Measurements from ENCODE around the gene ARPC1B. TPM values are rescaled to one million over a fixed set of nuclear protein-coding genes. Genes with fewer than 3 reads are reported as not detected.

The ARPC1B gene
- polyA plus RNA-seq, 1 experiment: 642 TPM

DNA sequence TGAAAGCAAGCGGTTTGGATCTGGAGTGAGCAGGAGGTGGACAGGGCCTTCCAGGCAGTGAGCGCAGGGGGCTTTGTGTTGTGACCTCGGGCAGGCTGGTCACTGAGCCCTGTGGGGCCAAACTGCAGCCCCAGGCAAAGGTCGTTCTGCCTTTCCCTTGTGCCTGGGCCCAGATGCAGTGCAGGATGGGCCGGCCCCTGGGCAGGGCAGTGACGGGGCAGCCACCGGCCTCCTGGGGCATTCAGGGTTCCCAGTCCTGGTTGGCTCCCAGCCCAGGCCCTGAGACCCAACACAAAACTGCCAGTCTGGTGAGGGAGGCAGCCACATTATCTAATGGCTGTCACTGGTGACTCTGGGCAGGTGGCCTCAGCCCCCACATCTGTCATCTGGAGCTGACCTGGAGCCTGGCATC, 7.1 kb downstream of the ARPC1B start:
- no peaks in the 10 kb centered on the region for H3K27me3 ChIP-seq (ENCODE audit: control insufficient read depth, insufficient read depth, low read length)
- peaks cover 26% of the 10 kb centered on the region for H3K36me3 ChIP-seq (ENCODE audit: control insufficient read depth, insufficient read depth, low read length)
- H3K4me3 ChIP-seq (ENCODE audit: low read depth, low read length): no peak overlapping the region
- CTCF ChIA-PET: interaction anchor here (1.0 kb wide), 1 partner anchor 27 kb away, joined by 4 read pairs; no protein-coding TSS in a partner anchor
- no peak for DNase-seq (ENCODE audit: low read depth)
- TF ChIP-seq, protein P1, sequence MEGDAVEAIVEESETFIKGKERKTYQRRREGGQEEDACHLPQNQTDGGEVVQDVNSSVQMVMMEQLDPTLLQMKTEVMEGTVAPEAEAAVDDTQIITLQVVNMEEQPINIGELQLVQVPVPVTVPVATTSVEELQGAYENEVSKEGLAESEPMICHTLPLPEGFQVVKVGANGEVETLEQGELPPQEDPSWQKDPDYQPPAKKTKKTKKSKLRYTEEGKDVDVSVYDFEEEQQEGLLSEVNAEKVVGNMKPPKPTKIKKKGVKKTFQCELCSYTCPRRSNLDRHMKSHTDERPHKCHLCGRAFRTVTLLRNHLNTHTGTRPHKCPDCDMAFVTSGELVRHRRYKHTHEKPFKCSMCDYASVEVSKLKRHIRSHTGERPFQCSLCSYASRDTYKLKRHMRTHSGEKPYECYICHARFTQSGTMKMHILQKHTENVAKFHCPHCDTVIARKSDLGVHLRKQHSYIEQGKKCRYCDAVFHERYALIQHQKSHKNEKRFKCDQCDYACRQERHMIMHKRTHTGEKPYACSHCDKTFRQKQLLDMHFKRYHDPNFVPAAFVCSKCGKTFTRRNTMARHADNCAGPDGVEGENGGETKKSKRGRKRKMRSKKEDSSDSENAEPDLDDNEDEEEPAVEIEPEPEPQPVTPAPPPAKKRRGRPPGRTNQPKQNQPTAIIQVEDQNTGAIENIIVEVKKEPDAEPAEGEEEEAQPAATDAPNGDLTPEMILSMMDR (IDR thresholded peaks at IDR 0.05; ENCODE audit: insufficient read depth, low read depth, low read length): no peak
- POLR2A ChIA-PET: no interaction called here

DNA sequence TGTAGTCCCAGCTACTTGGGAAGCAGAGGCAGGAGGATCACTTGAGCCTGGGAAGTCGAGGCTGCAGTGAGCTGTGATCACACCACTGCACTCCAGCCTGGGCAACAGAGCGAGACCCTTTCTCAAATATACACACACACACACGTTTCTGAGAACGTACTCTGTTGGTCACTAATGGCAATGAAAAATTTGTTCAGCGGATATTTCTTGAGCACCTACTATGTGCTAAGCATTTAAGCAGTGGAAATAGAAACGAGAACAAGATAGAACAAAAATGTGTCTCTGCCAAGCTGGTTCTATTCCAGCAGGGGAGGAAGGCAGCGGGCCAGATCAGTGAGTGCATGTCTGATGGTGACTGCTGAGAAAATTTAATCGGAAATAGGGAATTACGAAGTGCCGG, 8.7 kb downstream of the ARPC1B start:
- Histone ChIP-seq H3K4me3 (ENCODE audit: low read depth, low read length) (no peak overlapping the region), H3K27me3 (ENCODE audit: control insufficient read depth, insufficient read depth, low read length) (no peaks in the 10 kb centered on the region), H3K36me3 (ENCODE audit: control insufficient read depth, insufficient read depth, low read length) (peaks cover 28% of the 10 kb centered on the region)
- TF ChIP-seq, protein P1 (IDR thresholded peaks at IDR 0.05; ENCODE audit: insufficient read depth, low read depth, low read length): no peak
- CTCF ChIA-PET: no interaction called here
- no peak for DNase-seq (ENCODE audit: low read depth)
- POLR2A ChIA-PET: no interaction called here

DNA sequence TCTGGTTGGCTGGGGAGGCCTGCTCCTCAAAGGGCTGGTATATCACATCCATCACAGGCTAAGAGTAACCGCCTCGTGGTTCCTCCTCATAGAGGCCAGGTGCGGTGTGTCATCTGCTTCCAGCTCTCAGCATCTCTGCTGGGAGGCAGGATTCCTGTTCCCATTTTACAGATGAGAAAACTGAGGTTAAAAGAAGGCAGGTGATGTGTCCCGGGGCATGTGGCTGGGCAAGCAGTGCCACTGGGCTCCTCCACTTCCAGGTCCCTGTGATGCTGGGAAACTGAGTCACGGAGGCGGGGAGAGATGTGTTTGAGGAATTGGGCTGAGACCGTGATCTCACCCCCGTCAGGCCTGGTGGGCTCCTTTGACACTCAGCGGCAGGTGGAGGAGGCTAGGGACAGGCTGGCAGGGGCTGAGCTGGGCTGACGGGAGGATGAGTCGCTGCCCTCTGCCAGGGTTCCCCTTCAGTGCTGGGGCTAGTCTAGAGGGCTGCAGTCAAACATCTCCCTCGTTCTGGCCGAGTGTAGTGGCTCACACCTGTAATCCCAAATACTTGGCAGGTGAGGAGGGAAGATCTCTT, 9.4 kb downstream of the ARPC1B start:
- TF ChIP-seq, protein P1 (IDR thresholded peaks at IDR 0.05; ENCODE audit: insufficient read depth, low read depth, low read length): no peak
- no peak overlapping the region for H3K4me3 ChIP-seq (ENCODE audit: low read depth, low read length)
- ChIA-PET POLR2A (no interaction called here), CTCF (no interaction called here)
- peaks cover 30% of the 10 kb centered on the region for H3K36me3 ChIP-seq (ENCODE audit: control insufficient read depth, insufficient read depth, low read length)
- DNase-seq (ENCODE audit: low read depth): no peak
- no peaks in the 10 kb centered on the region for H3K27me3 ChIP-seq (ENCODE audit: control insufficient read depth, insufficient read depth, low read length)

DNA sequence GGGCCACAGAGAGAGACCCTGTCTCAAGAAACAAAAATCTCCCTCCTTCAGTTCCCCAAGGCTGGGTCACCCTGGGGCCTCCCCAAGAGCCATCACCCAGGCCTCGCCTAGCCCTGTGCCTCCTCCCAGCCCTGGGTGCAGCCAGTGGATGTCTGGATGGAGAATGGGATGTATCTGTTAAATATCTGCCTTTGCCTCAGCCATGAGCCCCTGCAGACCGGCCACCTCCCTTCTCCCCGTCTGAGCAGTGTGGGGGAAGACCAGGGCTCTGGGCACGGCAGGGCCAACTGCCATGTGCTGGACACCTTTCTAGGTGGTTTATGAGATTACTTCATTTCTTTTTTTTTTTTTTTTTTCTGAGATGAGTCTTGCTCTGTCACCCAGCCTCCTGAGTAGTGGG, 10.0 kb downstream of the ARPC1B start:
- ChIA-PET POLR2A (no interaction called here), CTCF (no interaction called here)
- Histone ChIP-seq H3K36me3 (ENCODE audit: control insufficient read depth, insufficient read depth, low read length) (peaks cover 32% of the 10 kb centered on the region), H3K4me3 (ENCODE audit: low read depth, low read length) (no peak overlapping the region), H3K27me3 (ENCODE audit: control insufficient read depth, insufficient read depth, low read length) (no peaks in the 10 kb centered on the region)
- DNase-seq (ENCODE audit: low read depth): no peak
- TF ChIP-seq, protein P1 (IDR thresholded peaks at IDR 0.05; ENCODE audit: insufficient read depth, low read depth, low read length): no peak

DNA sequence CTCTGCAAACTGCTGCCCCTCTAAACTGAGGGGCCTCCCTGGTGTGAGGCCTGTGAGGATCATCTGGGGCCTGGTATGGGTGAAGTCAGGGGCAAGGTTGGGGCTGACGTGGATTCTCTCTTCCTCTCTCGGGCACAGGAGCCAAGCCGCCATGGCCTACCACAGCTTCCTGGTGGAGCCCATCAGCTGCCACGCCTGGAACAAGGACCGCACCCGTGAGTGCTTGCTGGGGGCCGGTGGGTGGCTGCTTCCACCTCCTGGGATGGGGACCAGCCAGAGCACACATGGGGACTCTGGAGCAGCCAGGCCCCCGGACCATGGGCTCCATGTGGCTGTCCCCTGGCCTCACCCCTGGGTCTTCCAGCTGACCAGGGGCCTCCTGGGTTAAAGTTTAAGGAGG, 11.0 kb downstream of the ARPC1B start:
- no peak overlapping the region for H3K4me3 ChIP-seq (ENCODE audit: low read depth, low read length)
- peaks cover 35% of the 10 kb centered on the region for H3K36me3 ChIP-seq (ENCODE audit: control insufficient read depth, insufficient read depth, low read length)
- TF ChIP-seq, protein P1 (IDR thresholded peaks at IDR 0.05; ENCODE audit: insufficient read depth, low read depth, low read length): no peak
- H3K27me3 ChIP-seq (ENCODE audit: control insufficient read depth, insufficient read depth, low read length): no peaks in the 10 kb centered on the region
- POLR2A ChIA-PET: no interaction called here
- no peak for DNase-seq (ENCODE audit: low read depth)
- CTCF ChIA-PET: interaction anchor here (0.6 kb wide), 1 partner anchor 22 kb away, joined by 3 read pairs; no protein-coding TSS in a partner anchor

Data from BJ (cell line).